H9 (cell line): ENCODE results near the gene RAB22A. TPM values are rescaled to one million over a fixed set of nuclear protein-coding genes. Genes with fewer than 3 reads are reported as not detected.

ENCODE experiments used
- DNase-seq: peaks from one replicate; pipeline ENCODE4 v3.0.0-alpha.2; 2017
- H2AFZ ChIP-seq: one replicate; pipeline ENCODE4 v1.6.1; 2013; ENCODE audit warnings: mild to moderate bottlenecking, low read length, control low read depth, moderate library complexity
- H2AK5ac ChIP-seq: 2 replicates; pipeline ENCODE4 v1.6.1; 2013; ENCODE audit warnings: low read length, control low read depth, mixed read lengths; ENCODE audit not compliant: insufficient read length
- H2BK120ac ChIP-seq: one replicate; pipeline ENCODE4 v1.6.1; 2013; ENCODE audit warnings: low read depth, mild to moderate bottlenecking, low read length, control low read depth, inconsistent platforms; ENCODE audit not compliant: poor library complexity, severe bottlenecking
- H2BK12ac ChIP-seq: 2 replicates; pipeline ENCODE4 v1.6.1; 2013; ENCODE audit warnings: low read length, control low read depth, mixed read lengths, low read depth; ENCODE audit not compliant: insufficient read length
- H2BK15ac ChIP-seq: 2 replicates; pipeline ENCODE4 v1.6.1; 2013; ENCODE audit warnings: low read depth, low read length, control low read depth
- H2BK20ac ChIP-seq: one replicate; pipeline ENCODE4 v1.6.1; 2013; ENCODE audit warnings: low read depth, mild to moderate bottlenecking, low read length, control low read depth, inconsistent platforms; ENCODE audit not compliant: poor library complexity, severe bottlenecking
- H2BK5ac ChIP-seq: 2 replicates; pipeline ENCODE4 v1.6.1; 2013; ENCODE audit warnings: low read length, control low read depth, mixed read lengths; ENCODE audit not compliant: insufficient read length
- H3K14ac ChIP-seq: 2 replicates; pipeline ENCODE4 v1.6.1; 2013; ENCODE audit warnings: low read length, control low read depth; ENCODE audit not compliant: insufficient read depth
- H3K18ac ChIP-seq: 2 replicates; pipeline ENCODE4 v1.6.1; 2013; ENCODE audit warnings: low read depth, mild to moderate bottlenecking, mixed read lengths, low read length, control low read depth; ENCODE audit not compliant: insufficient read length
- H3K23ac ChIP-seq: 2 replicates; pipeline ENCODE4 v1.6.1; 2013; ENCODE audit warnings: low read length, control low read depth, mixed read lengths, low read depth; ENCODE audit not compliant: insufficient read length
- H3K23me2 ChIP-seq: 2 replicates; pipeline ENCODE4 v1.6.1; 2013; ENCODE audit warnings: low read depth, mild to moderate bottlenecking, mixed read lengths, low read length, control low read depth; ENCODE audit not compliant: insufficient read length, poor library complexity, severe bottlenecking
- H3K27ac ChIP-seq: 2 replicates; pipeline ENCODE4 v1.5.1; 2013; ENCODE audit warnings: low read length, control low read depth, mixed read lengths, low read depth; ENCODE audit not compliant: insufficient read length
- H3K27me3 ChIP-seq: 2 replicates; pipeline ENCODE4 v1.6.1; 2013; ENCODE audit warnings: low read length, control low read depth, inconsistent platforms; ENCODE audit not compliant: insufficient read depth
- H3K4ac ChIP-seq: 2 replicates; pipeline ENCODE4 v1.6.1; 2013; ENCODE audit warnings: low read depth, mild to moderate bottlenecking, control low read depth, inconsistent platforms, low read length, moderate library complexity
- H3K4me1 ChIP-seq: 2 replicates; pipeline ENCODE4 v1.6.1; 2013; ENCODE audit warnings: low read length, control low read depth, inconsistent platforms; ENCODE audit not compliant: insufficient read depth
- H3K4me2 ChIP-seq: 2 replicates; pipeline ENCODE4 v1.6.1; 2013; ENCODE audit warnings: low read length, control low read depth, mixed read lengths; ENCODE audit not compliant: insufficient read length, insufficient read depth
- H3K56ac ChIP-seq: 2 replicates; pipeline ENCODE4 v1.6.1; 2013; ENCODE audit warnings: low read depth, mild to moderate bottlenecking, mixed read lengths, low read length, control low read depth; ENCODE audit not compliant: insufficient read length
- H3K79me1 ChIP-seq: 2 replicates; pipeline ENCODE4 v1.6.1; 2013; ENCODE audit warnings: low read depth, mild to moderate bottlenecking, moderate library complexity, low read length, control low read depth, inconsistent platforms; ENCODE audit not compliant: insufficient read depth, poor library complexity, severe bottlenecking
- H3K79me2 ChIP-seq: 2 replicates; pipeline ENCODE4 v1.6.1; 2013; ENCODE audit warnings: low read length, control low read depth, inconsistent platforms; ENCODE audit not compliant: insufficient read depth
- H3K9ac ChIP-seq: 2 replicates; pipeline ENCODE4 v1.6.1; 2013; ENCODE audit warnings: low read length, control low read depth, mixed read lengths; ENCODE audit not compliant: insufficient read length; ENCODE audit errors: extremely low read depth
- H3K9me3 ChIP-seq: one replicate; pipeline ENCODE4 v1.6.1; 2013; ENCODE audit warnings: low read depth, low read length, inconsistent platforms; ENCODE audit not compliant: control insufficient read depth
- H3T11ph ChIP-seq: one replicate; pipeline ENCODE4 v1.6.1; 2013; ENCODE audit warnings: mild to moderate bottlenecking, low read length, control low read depth, inconsistent platforms
- H4K20me1 ChIP-seq: one replicate; pipeline ENCODE4 v1.6.1; 2013; ENCODE audit not compliant: control insufficient read depth, insufficient read length, insufficient read depth
- H4K5ac ChIP-seq: 2 replicates; pipeline ENCODE4 v1.6.1; 2013; ENCODE audit warnings: low read depth, mild to moderate bottlenecking, mixed read lengths, low read length, control low read depth; ENCODE audit not compliant: insufficient read length
- H4K8ac ChIP-seq: replicated peaks from 2 replicates; pipeline ENCODE4 v1.6.1; 2013; ENCODE audit warnings: low read length, control low read depth, mixed read lengths, low read depth; ENCODE audit not compliant: insufficient read length
- H4K91ac ChIP-seq: 2 replicates; pipeline ENCODE4 v1.6.1; 2013; ENCODE audit warnings: low read depth, mild to moderate bottlenecking, moderate library complexity, mixed read lengths, low read length, control low read depth; ENCODE audit not compliant: insufficient read length
- H3K27ac Mint-ChIP-seq, 3 experiments: 2 replicates in 2 of 3; 3 replicates in 1 of 3; pipeline ENCODE4 v1.8.0; 2020 to 2021; ENCODE audit warnings: mixed read lengths in 3 of 3, mild to moderate bottlenecking in 1 of 3, moderate library complexity in 1 of 3
- H3K27me3 Mint-ChIP-seq: 2 replicates; pipeline ENCODE4 v1.8.0; 2021; ENCODE audit warnings: low read depth, mild to moderate bottlenecking, moderate library complexity, mixed read lengths
- H3K36me3 Mint-ChIP-seq, 3 experiments: 2 replicates in 2 of 3; 3 replicates in 1 of 3; pipeline ENCODE4 v1.8.0; 2020 to 2021; ENCODE audit warnings: low read depth in 3 of 3, mixed read lengths in 3 of 3; ENCODE audit not compliant: insufficient read depth in 1 of 3
- H3K4me1 Mint-ChIP-seq, 2 experiments: 2 replicates each; pipeline ENCODE4 v1.8.0; 2020; ENCODE audit warnings: mixed read lengths in 2 of 2
- H3K4me3 Mint-ChIP-seq, 2 experiments: 2 replicates in 1 of 2; 3 replicates in 1 of 2; pipeline ENCODE4 v1.8.0; 2020 to 2021; ENCODE audit warnings: mild to moderate bottlenecking in 2 of 2, mixed read lengths in 2 of 2, moderate library complexity in 1 of 2
- H3K9me3 Mint-ChIP-seq, 2 experiments: 2 replicates in 1 of 2; 3 replicates in 1 of 2; pipeline ENCODE4 v1.8.0; 2020; ENCODE audit warnings: mild to moderate bottlenecking in 2 of 2, mixed read lengths in 2 of 2, moderate library complexity in 1 of 2
- WGBS: extraction: QIAGEN DNeasy Blood & Tissue Kit; methylation state at CpG from one replicate; pipeline ENCODE4 v1.1.7; 2013; ENCODE audit warnings: missing lambda C conversion rate, low lambda C conversion rate, mixed read lengths; ENCODE audit not compliant: insufficient read length; ENCODE audit errors: extremely low coverage; 5-methylcytosine and 5-hydroxymethylcytosine counted together
- total RNA-seq: library from RNA; stranded (reverse); gene quantifications from 2 replicates; pipeline ENCODE4 v1.2.1, GENCODE V29; 2021
- TF ChIP-seq, protein P1 (sequence below): fragments of 200-600 bp; sonication (generic); conservative IDR thresholded peaks from 3 replicates; pipeline ENCODE4 v1.8.0; 2021; ENCODE audit warnings: antibody characterized with exemption, mild to moderate bottlenecking

The RAB22A gene
- total RNA-seq, 1 experiment from 2014 or later, result 6.3 TPM

DNA sequence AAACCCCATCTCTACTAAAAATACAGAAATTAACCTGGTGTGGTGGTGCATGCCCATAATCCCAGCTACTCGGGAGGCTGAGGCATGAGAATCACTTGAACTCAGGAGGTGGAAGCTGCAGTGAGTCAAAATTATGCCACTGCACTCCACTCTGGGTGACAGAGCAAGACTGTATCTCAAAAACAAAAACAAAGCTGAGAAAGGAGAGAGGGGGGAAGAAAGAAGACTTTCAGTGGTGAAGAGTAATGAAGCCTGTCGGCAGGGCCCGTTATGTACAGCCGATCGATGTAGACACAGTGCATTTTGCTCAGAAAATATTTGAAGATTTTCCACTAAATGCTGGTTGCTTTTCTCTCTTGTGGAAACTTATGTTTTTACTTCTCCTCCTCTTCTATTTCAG lies 93.3 kb downstream of the RAB22A start:
- no peak overlapping the region for H3K9ac ChIP-seq
- H3K14ac ChIP-seq, result no peak overlapping the region
- no peaks in the 10 kb centered on the region for H3K79me1 ChIP-seq
- H3K56ac ChIP-seq, result no peak overlapping the region
- H4K8ac ChIP-seq, result no peak overlapping the region
- no peak overlapping the region for H2BK12ac ChIP-seq
- H4K5ac ChIP-seq, result no peak overlapping the region
- TF ChIP-seq, protein P1, sequence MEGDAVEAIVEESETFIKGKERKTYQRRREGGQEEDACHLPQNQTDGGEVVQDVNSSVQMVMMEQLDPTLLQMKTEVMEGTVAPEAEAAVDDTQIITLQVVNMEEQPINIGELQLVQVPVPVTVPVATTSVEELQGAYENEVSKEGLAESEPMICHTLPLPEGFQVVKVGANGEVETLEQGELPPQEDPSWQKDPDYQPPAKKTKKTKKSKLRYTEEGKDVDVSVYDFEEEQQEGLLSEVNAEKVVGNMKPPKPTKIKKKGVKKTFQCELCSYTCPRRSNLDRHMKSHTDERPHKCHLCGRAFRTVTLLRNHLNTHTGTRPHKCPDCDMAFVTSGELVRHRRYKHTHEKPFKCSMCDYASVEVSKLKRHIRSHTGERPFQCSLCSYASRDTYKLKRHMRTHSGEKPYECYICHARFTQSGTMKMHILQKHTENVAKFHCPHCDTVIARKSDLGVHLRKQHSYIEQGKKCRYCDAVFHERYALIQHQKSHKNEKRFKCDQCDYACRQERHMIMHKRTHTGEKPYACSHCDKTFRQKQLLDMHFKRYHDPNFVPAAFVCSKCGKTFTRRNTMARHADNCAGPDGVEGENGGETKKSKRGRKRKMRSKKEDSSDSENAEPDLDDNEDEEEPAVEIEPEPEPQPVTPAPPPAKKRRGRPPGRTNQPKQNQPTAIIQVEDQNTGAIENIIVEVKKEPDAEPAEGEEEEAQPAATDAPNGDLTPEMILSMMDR, result no peak
- no peak overlapping the region for H2BK15ac ChIP-seq
- H3K27ac ChIP-seq, result no peak overlapping the region
- H2AFZ ChIP-seq, result no peak overlapping the region
- no peak overlapping the region for H2BK120ac ChIP-seq
- Mint-ChIP-seq H3K36me3 (peaks cover 0 to 3% (median 1%) of the 10 kb centered on the region in 3 experiments; a peak in 3 of 7 replicates), H3K4me1 (peaks cover 30 to 32% of the 10 kb centered on the region in 2 experiments), H3K9me3 (no peaks in the 10 kb centered on the region), H3K4me3 (no peak overlapping the region), H3K27ac (no peak overlapping the region), H3K27me3 (no peaks in the 10 kb centered on the region)
- no peak overlapping the region for H2BK20ac ChIP-seq
- no peaks in the 10 kb centered on the region for H3K23me2 ChIP-seq
- H3K4me2 ChIP-seq, result no peak overlapping the region
- H4K20me1 ChIP-seq, result no peaks in the 10 kb centered on the region
- no peak overlapping the region for H2BK5ac ChIP-seq
- WGBS, result no CpG with 5 or more reads among the region's 5 CpGs
- peaks cover 31% of the 10 kb centered on the region; the same call in 1 of the 2 replicates for H3K79me2 ChIP-seq
- H4K91ac ChIP-seq, result no peak overlapping the region
- no peak overlapping the region for H3K4ac ChIP-seq
- no peaks in the 10 kb centered on the region for H3K27me3 ChIP-seq
- H2AK5ac ChIP-seq, result no peak overlapping the region
- no peak for DNase-seq
- H3T11ph ChIP-seq, result no peak overlapping the region
- no peak overlapping the region for H3K23ac ChIP-seq
- peaks cover under 1% of the 10 kb centered on the region; the same call in 1 of the 2 replicates for H3K4me1 ChIP-seq
- H3K18ac ChIP-seq, result no peak overlapping the region
- H3K9me3 ChIP-seq, result no peaks in the 10 kb centered on the region
